SK-N-SH (cell line): ENCODE results near the gene SNTG2.

ENCODE experiments used
- EZH2phosphoT487 ChIP-seq: fragments of 200-600 bp; sonication (generic); IDR thresholded peaks from 2 replicates; pipeline ENCODE4 v1.6.1; 2017; ENCODE audit warnings: low read depth, mixed run types, mild to moderate bottlenecking, antibody characterized with exemption, moderate library complexity, borderline replicate concordance
- FOXM1 ChIP-seq: IDR thresholded peaks from 2 replicates; pipeline ENCODE4 v1.4.0; 2012; ENCODE audit warnings: low read depth, mild to moderate bottlenecking
- TF ChIP-seq, protein P1 (sequence below): fragments of 150-350 bp; IDR thresholded peaks from 2 replicates; pipeline ENCODE4 v1.6.1; 2017; ENCODE audit warnings: antibody characterized with exemption, low read length, low read depth, borderline replicate concordance

DNA sequence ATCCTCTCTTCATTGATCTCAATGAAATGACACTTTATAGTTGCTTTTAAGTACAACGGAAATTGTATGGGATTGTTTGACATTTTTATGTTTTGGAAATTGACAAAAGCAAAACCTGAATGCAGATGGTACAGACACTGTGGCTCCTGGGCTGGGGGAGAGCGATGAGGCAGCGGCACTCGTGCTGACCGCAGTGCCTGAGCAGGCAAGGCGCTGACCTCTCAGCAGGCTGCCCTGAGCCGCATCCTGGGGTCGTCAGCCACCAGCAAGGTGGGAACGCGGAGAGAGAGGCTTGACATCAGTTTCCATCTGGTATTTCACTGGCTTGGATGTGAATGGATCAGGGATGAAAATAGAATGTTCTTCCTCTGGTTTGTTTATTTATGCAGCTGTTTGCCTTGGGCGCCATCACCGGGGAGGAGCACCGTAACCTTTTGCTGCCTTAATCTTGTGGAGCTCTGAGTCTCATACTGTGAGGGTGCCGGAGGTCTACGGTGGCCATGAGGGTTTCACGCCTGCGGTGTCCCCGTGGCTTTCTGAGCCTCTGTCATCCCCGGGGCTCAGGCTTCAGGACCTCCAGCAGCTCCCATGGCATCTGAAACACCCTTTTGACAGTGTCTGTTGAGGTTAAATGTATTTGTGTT lies 367.8 kb downstream of the SNTG2 start:
- TF ChIP-seq, protein P1, sequence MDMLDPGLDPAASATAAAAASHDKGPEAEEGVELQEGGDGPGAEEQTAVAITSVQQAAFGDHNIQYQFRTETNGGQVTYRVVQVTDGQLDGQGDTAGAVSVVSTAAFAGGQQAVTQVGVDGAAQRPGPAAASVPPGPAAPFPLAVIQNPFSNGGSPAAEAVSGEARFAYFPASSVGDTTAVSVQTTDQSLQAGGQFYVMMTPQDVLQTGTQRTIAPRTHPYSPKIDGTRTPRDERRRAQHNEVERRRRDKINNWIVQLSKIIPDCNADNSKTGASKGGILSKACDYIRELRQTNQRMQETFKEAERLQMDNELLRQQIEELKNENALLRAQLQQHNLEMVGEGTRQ, result no peak
- TF ChIP-seq FOXM1 (no peak), EZH2phosphoT487 (no peak)
